Breast epithelium (tissue), 3 donors: ENCODE measurements around the gene GCSH.

Experiments
- CTCF ChIP-seq, 3 donors: fragments of 450-650 bp; IDR thresholded peaks; one replicate each; pipeline ENCODE4 v1.5.1; 2016 to 2017; ENCODE audit warnings: antibody characterized with exemption in 3 of 3, mild to moderate bottlenecking in 3 of 3, moderate library complexity in 3 of 3
- POLR2A ChIP-seq: fragments of 450-650 bp; IDR thresholded peaks from one replicate; pipeline ENCODE4 v1.6.1; 2016; ENCODE audit warnings: antibody characterized with exemption, mild to moderate bottlenecking, moderate library complexity
- POLR2AphosphoS5 ChIP-seq, 3 donors: sonication (generic); formaldehyde crosslinking; IDR thresholded peaks; one replicate each; pipeline ENCODE4 v1.6.1; 2017; ENCODE audit warnings: antibody characterized with exemption in 3 of 3

GRCh38 chr16:81143921-81144471 is 47.8 kb upstream of the GCSH start:
- TF ChIP-seq CTCF (IDR thresholded peaks at IDR 0.05), result no peak
- TF ChIP-seq POLR2A, result no peak
- TF ChIP-seq POLR2AphosphoS5 (IDR thresholded peaks at IDR 0.05), result no peak
